H9 (cell line): ENCODE results near the gene PADI4. TPM values are rescaled to one million over a fixed set of nuclear protein-coding genes. Genes with fewer than 3 reads are reported as not detected.

Experiments used
- DNase-seq: peaks from one replicate; pipeline ENCODE4 v3.0.0-alpha.2; 2017
- H2AFZ ChIP-seq: one replicate; pipeline ENCODE4 v1.6.1; 2013; ENCODE audit warnings: mild to moderate bottlenecking, low read length, control low read depth, moderate library complexity
- H2AK5ac ChIP-seq: 2 replicates; pipeline ENCODE4 v1.6.1; 2013; ENCODE audit warnings: low read length, control low read depth, mixed read lengths; ENCODE audit not compliant: insufficient read length
- H2BK120ac ChIP-seq: one replicate; pipeline ENCODE4 v1.6.1; 2013; ENCODE audit warnings: low read depth, mild to moderate bottlenecking, low read length, control low read depth, inconsistent platforms; ENCODE audit not compliant: poor library complexity, severe bottlenecking
- H2BK12ac ChIP-seq: 2 replicates; pipeline ENCODE4 v1.6.1; 2013; ENCODE audit warnings: low read length, control low read depth, mixed read lengths, low read depth; ENCODE audit not compliant: insufficient read length
- H2BK15ac ChIP-seq: 2 replicates; pipeline ENCODE4 v1.6.1; 2013; ENCODE audit warnings: low read depth, low read length, control low read depth
- H2BK20ac ChIP-seq: one replicate; pipeline ENCODE4 v1.6.1; 2013; ENCODE audit warnings: low read depth, mild to moderate bottlenecking, low read length, control low read depth, inconsistent platforms; ENCODE audit not compliant: poor library complexity, severe bottlenecking
- H2BK5ac ChIP-seq: 2 replicates; pipeline ENCODE4 v1.6.1; 2013; ENCODE audit warnings: low read length, control low read depth, mixed read lengths; ENCODE audit not compliant: insufficient read length
- H3K14ac ChIP-seq: 2 replicates; pipeline ENCODE4 v1.6.1; 2013; ENCODE audit warnings: low read length, control low read depth; ENCODE audit not compliant: insufficient read depth
- H3K18ac ChIP-seq: 2 replicates; pipeline ENCODE4 v1.6.1; 2013; ENCODE audit warnings: low read depth, mild to moderate bottlenecking, mixed read lengths, low read length, control low read depth; ENCODE audit not compliant: insufficient read length
- H3K23ac ChIP-seq: 2 replicates; pipeline ENCODE4 v1.6.1; 2013; ENCODE audit warnings: low read length, control low read depth, mixed read lengths, low read depth; ENCODE audit not compliant: insufficient read length
- H3K23me2 ChIP-seq: 2 replicates; pipeline ENCODE4 v1.6.1; 2013; ENCODE audit warnings: low read depth, mild to moderate bottlenecking, mixed read lengths, low read length, control low read depth; ENCODE audit not compliant: insufficient read length, poor library complexity, severe bottlenecking
- H3K27ac ChIP-seq: 2 replicates; pipeline ENCODE4 v1.5.1; 2013; ENCODE audit warnings: low read length, control low read depth, mixed read lengths, low read depth; ENCODE audit not compliant: insufficient read length
- H3K27me3 ChIP-seq: 2 replicates; pipeline ENCODE4 v1.6.1; 2013; ENCODE audit warnings: low read length, control low read depth, inconsistent platforms; ENCODE audit not compliant: insufficient read depth
- H3K4ac ChIP-seq: 2 replicates; pipeline ENCODE4 v1.6.1; 2013; ENCODE audit warnings: low read depth, mild to moderate bottlenecking, control low read depth, inconsistent platforms, low read length, moderate library complexity
- H3K4me1 ChIP-seq: 2 replicates; pipeline ENCODE4 v1.6.1; 2013; ENCODE audit warnings: low read length, control low read depth, inconsistent platforms; ENCODE audit not compliant: insufficient read depth
- H3K4me2 ChIP-seq: 2 replicates; pipeline ENCODE4 v1.6.1; 2013; ENCODE audit warnings: low read length, control low read depth, mixed read lengths; ENCODE audit not compliant: insufficient read length, insufficient read depth
- H3K56ac ChIP-seq: 2 replicates; pipeline ENCODE4 v1.6.1; 2013; ENCODE audit warnings: low read depth, mild to moderate bottlenecking, mixed read lengths, low read length, control low read depth; ENCODE audit not compliant: insufficient read length
- H3K79me1 ChIP-seq: 2 replicates; pipeline ENCODE4 v1.6.1; 2013; ENCODE audit warnings: low read depth, mild to moderate bottlenecking, moderate library complexity, low read length, control low read depth, inconsistent platforms; ENCODE audit not compliant: insufficient read depth, poor library complexity, severe bottlenecking
- H3K79me2 ChIP-seq: 2 replicates; pipeline ENCODE4 v1.6.1; 2013; ENCODE audit warnings: low read length, control low read depth, inconsistent platforms; ENCODE audit not compliant: insufficient read depth
- H3K9ac ChIP-seq: 2 replicates; pipeline ENCODE4 v1.6.1; 2013; ENCODE audit warnings: low read length, control low read depth, mixed read lengths; ENCODE audit not compliant: insufficient read length; ENCODE audit errors: extremely low read depth
- H3K9me3 ChIP-seq: one replicate; pipeline ENCODE4 v1.6.1; 2013; ENCODE audit warnings: low read depth, low read length, inconsistent platforms; ENCODE audit not compliant: control insufficient read depth
- H3T11ph ChIP-seq: one replicate; pipeline ENCODE4 v1.6.1; 2013; ENCODE audit warnings: mild to moderate bottlenecking, low read length, control low read depth, inconsistent platforms
- H4K20me1 ChIP-seq: one replicate; pipeline ENCODE4 v1.6.1; 2013; ENCODE audit not compliant: control insufficient read depth, insufficient read length, insufficient read depth
- H4K5ac ChIP-seq: 2 replicates; pipeline ENCODE4 v1.6.1; 2013; ENCODE audit warnings: low read depth, mild to moderate bottlenecking, mixed read lengths, low read length, control low read depth; ENCODE audit not compliant: insufficient read length
- H4K8ac ChIP-seq: replicated peaks from 2 replicates; pipeline ENCODE4 v1.6.1; 2013; ENCODE audit warnings: low read length, control low read depth, mixed read lengths, low read depth; ENCODE audit not compliant: insufficient read length
- H4K91ac ChIP-seq: 2 replicates; pipeline ENCODE4 v1.6.1; 2013; ENCODE audit warnings: low read depth, mild to moderate bottlenecking, moderate library complexity, mixed read lengths, low read length, control low read depth; ENCODE audit not compliant: insufficient read length
- H3K27ac Mint-ChIP-seq, 3 experiments: 2 replicates in 2 of 3; 3 replicates in 1 of 3; pipeline ENCODE4 v1.8.0; 2020 to 2021; ENCODE audit warnings: mixed read lengths in 3 of 3, mild to moderate bottlenecking in 1 of 3, moderate library complexity in 1 of 3
- H3K27me3 Mint-ChIP-seq: 2 replicates; pipeline ENCODE4 v1.8.0; 2021; ENCODE audit warnings: low read depth, mild to moderate bottlenecking, moderate library complexity, mixed read lengths
- H3K36me3 Mint-ChIP-seq, 3 experiments: 2 replicates in 2 of 3; 3 replicates in 1 of 3; pipeline ENCODE4 v1.8.0; 2020 to 2021; ENCODE audit warnings: low read depth in 3 of 3, mixed read lengths in 3 of 3; ENCODE audit not compliant: insufficient read depth in 1 of 3
- H3K4me1 Mint-ChIP-seq, 2 experiments: 2 replicates each; pipeline ENCODE4 v1.8.0; 2020; ENCODE audit warnings: mixed read lengths in 2 of 2
- H3K4me3 Mint-ChIP-seq, 2 experiments: 2 replicates in 1 of 2; 3 replicates in 1 of 2; pipeline ENCODE4 v1.8.0; 2020 to 2021; ENCODE audit warnings: mild to moderate bottlenecking in 2 of 2, mixed read lengths in 2 of 2, moderate library complexity in 1 of 2
- H3K9me3 Mint-ChIP-seq, 2 experiments: 2 replicates in 1 of 2; 3 replicates in 1 of 2; pipeline ENCODE4 v1.8.0; 2020; ENCODE audit warnings: mild to moderate bottlenecking in 2 of 2, mixed read lengths in 2 of 2, moderate library complexity in 1 of 2
- CTCF ChIP-seq: fragments of 200-600 bp; sonication (generic); conservative IDR thresholded peaks from 3 replicates; pipeline ENCODE4 v1.8.0; 2021; ENCODE audit warnings: antibody characterized with exemption, mild to moderate bottlenecking
- WGBS: extraction: QIAGEN DNeasy Blood & Tissue Kit; methylation state at CpG from one replicate; pipeline ENCODE4 v1.1.7; 2013; ENCODE audit warnings: missing lambda C conversion rate, low lambda C conversion rate, mixed read lengths; ENCODE audit not compliant: insufficient read length; ENCODE audit errors: extremely low coverage; 5-methylcytosine and 5-hydroxymethylcytosine counted together
- total RNA-seq: library from RNA; stranded (reverse); gene quantifications from 2 replicates; pipeline ENCODE4 v1.2.1, GENCODE V29; 2021

PADI4 gene
- total RNA-seq, 1 experiment from 2014 or later, result 0.13 TPM

GRCh38 chr1:17280436-17280835, 27.6 kb upstream of the PADI4 start:
- H2BK12ac ChIP-seq, result no peak overlapping the region
- no peak overlapping the region for H4K5ac ChIP-seq
- no peak overlapping the region for H2AFZ ChIP-seq
- no peak overlapping the region for H2BK20ac ChIP-seq
- no peaks in the 10 kb centered on the region; the same call in 1 of the 2 replicates for H3K27me3 ChIP-seq
- no peak overlapping the region for H3K27ac ChIP-seq
- Mint-ChIP-seq H3K36me3 (no peaks in the 10 kb centered on the region), H3K4me1 (peaks cover 0 to 3% of the 10 kb centered on the region in 2 experiments; a peak in 1 of 4 replicates), H3K27ac (no peak overlapping the region), H3K9me3 (no peaks in the 10 kb centered on the region), H3K27me3 (peaks cover 8% of the 10 kb centered on the region), H3K4me3 (no peak overlapping the region)
- H3K4ac ChIP-seq, result no peak overlapping the region
- H2BK120ac ChIP-seq, result no peak overlapping the region
- H4K91ac ChIP-seq, result no peak overlapping the region
- H3K4me1 ChIP-seq, result no peaks in the 10 kb centered on the region
- H3K4me2 ChIP-seq, result no peak overlapping the region
- no peaks in the 10 kb centered on the region for H3K79me2 ChIP-seq
- DNase-seq, result no peak
- H3K79me1 ChIP-seq, result no peaks in the 10 kb centered on the region
- H3K23ac ChIP-seq, result no peak overlapping the region
- H3K56ac ChIP-seq, result no peak overlapping the region
- H3K9me3 ChIP-seq, result no peaks in the 10 kb centered on the region
- no peak overlapping the region for H3K18ac ChIP-seq
- H2BK5ac ChIP-seq, result no peak overlapping the region
- no peak overlapping the region for H3K9ac ChIP-seq
- no peak overlapping the region for H2BK15ac ChIP-seq
- WGBS, result no CpG with 5 or more reads among the region's 7 CpGs
- no peak overlapping the region for H4K8ac ChIP-seq
- no peak for TF ChIP-seq CTCF
- no peak overlapping the region for H3K14ac ChIP-seq
- H3K23me2 ChIP-seq, result no peaks in the 10 kb centered on the region
- H3T11ph ChIP-seq, result no peak overlapping the region
- H4K20me1 ChIP-seq, result no peaks in the 10 kb centered on the region
- H2AK5ac ChIP-seq, result no peak overlapping the region
